ENCODE measurements around the gene MTSS2.

DNA sequence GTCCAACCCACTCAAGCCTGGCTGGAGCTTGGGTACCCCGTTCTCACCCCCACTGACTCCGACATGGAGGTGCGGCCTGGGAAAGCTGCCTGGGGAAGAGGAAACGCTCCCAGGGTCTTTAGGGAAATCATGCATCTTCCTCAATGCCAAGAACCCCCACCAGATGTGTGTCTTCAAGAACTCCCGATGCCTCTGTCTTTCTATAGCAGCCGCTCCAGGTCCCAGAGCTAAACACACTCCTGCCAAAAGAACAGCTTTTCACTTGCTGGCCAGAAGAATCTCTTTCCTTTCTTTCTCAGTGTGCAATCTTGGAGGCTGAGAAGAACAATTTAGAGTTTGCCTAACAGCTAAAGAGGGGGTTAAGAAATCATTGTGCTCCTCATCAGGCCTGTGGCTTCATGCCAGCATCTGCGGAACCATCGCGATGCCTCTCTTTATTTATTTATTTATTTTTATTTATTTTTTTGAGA is 41.1 kb upstream of the MTSS2 start:
- TF ChIP-seq, protein P1, sequence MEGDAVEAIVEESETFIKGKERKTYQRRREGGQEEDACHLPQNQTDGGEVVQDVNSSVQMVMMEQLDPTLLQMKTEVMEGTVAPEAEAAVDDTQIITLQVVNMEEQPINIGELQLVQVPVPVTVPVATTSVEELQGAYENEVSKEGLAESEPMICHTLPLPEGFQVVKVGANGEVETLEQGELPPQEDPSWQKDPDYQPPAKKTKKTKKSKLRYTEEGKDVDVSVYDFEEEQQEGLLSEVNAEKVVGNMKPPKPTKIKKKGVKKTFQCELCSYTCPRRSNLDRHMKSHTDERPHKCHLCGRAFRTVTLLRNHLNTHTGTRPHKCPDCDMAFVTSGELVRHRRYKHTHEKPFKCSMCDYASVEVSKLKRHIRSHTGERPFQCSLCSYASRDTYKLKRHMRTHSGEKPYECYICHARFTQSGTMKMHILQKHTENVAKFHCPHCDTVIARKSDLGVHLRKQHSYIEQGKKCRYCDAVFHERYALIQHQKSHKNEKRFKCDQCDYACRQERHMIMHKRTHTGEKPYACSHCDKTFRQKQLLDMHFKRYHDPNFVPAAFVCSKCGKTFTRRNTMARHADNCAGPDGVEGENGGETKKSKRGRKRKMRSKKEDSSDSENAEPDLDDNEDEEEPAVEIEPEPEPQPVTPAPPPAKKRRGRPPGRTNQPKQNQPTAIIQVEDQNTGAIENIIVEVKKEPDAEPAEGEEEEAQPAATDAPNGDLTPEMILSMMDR (IDR thresholded peaks at IDR 0.05): no peak
- TF ChIP-seq POLR2AphosphoS5 (IDR thresholded peaks at IDR 0.05) (no peak), POLR2A (IDR thresholded peaks at IDR 0.05; ENCODE audit: low read depth) (no peak), EP300 (IDR thresholded peaks at IDR 0.05) (no peak)

Data from esophagus muscularis mucosa (tissue), 4 donors.